ACC112 (cell line): ENCODE data around the gene TMTC1.

Experiments
- H2AFZ ChIP-seq: fragments of 200-600 bp; sonication (generic); one replicate; pipeline ENCODE4 v1.6.0; 2017; ENCODE audit warnings: antibody characterized with exemption, low read length; ENCODE audit not compliant: unreplicated experiment
- H3K27ac ChIP-seq: fragments of 200-600 bp; sonication (generic); 2 replicates; pipeline ENCODE4 v1.5.1; 2014; ENCODE audit warnings: low read depth, mild to moderate bottlenecking, antibody characterized with exemption, low read length, moderate library complexity
- H3K27me3 ChIP-seq: fragments of 200-600 bp; sonication (generic); 2 replicates; pipeline ENCODE4 v1.6.1; 2014; ENCODE audit warnings: mild to moderate bottlenecking, antibody characterized with exemption, low read length, moderate library complexity, mixed read lengths; ENCODE audit not compliant: insufficient read depth
- H3K36me3 ChIP-seq: fragments of 200-600 bp; sonication (generic); 2 replicates; pipeline ENCODE4 v1.6.1; 2016; ENCODE audit warnings: mild to moderate bottlenecking, antibody characterized with exemption, low read length, moderate library complexity, mixed read lengths; ENCODE audit not compliant: insufficient read depth
- H3K4me1 ChIP-seq: fragments of 200-600 bp; sonication (generic); one replicate; pipeline ENCODE4 v1.6.1; 2016; ENCODE audit warnings: low read length, mixed read lengths; ENCODE audit not compliant: insufficient read depth, unreplicated experiment, control insufficient read depth
- H3K4me3 ChIP-seq: fragments of 200-600 bp; sonication (generic); 2 replicates; pipeline ENCODE4 v1.5.1; 2014; ENCODE audit warnings: mild to moderate bottlenecking, low read depth, low read length
- H3K79me2 ChIP-seq: fragments of 200-600 bp; sonication (generic); one replicate; pipeline ENCODE4 v1.6.0; 2016; ENCODE audit warnings: low read length; ENCODE audit not compliant: control insufficient read depth, unreplicated experiment, insufficient read depth

The TMTC1 gene

GRCh38 chr12:29714966-29715365 is 68.8 kb downstream of the TMTC1 start:
- no peak overlapping the region for H2AFZ ChIP-seq
- H3K4me3 ChIP-seq: no peak overlapping the region
- H3K27ac ChIP-seq: peak overlapping the region; percentile 90
- peaks cover 54% of the 10 kb centered on the region for H3K79me2 ChIP-seq
- peaks cover 13% of the 10 kb centered on the region for H3K36me3 ChIP-seq
- no peaks in the 10 kb centered on the region for H3K27me3 ChIP-seq
- peaks cover 59% of the 10 kb centered on the region for H3K4me1 ChIP-seq

GRCh38 chr12:29713729-29714128 is 70.0 kb downstream of the TMTC1 start:
- peaks cover 47% of the 10 kb centered on the region for H3K79me2 ChIP-seq
- H3K4me1 ChIP-seq: peaks cover 58% of the 10 kb centered on the region
- H3K27me3 ChIP-seq: no peaks in the 10 kb centered on the region
- peak overlapping the region; percentile 1; the same call in 1 of the 2 replicates for H3K4me3 ChIP-seq
- H2AFZ ChIP-seq: no peak overlapping the region
- peak overlapping the region; percentile 90 for H3K27ac ChIP-seq
- H3K36me3 ChIP-seq: peaks cover 5% of the 10 kb centered on the region; the same call in 1 of the 2 replicates

GRCh38 chr12:29711381-29711780 is 72.4 kb downstream of the TMTC1 start:
- Histone ChIP-seq H3K79me2 (peaks cover 46% of the 10 kb centered on the region), H3K27me3 (no peaks in the 10 kb centered on the region), H3K4me1 (peaks cover 50% of the 10 kb centered on the region)

GRCh38 chr12:29710104-29710503 is 73.6 kb downstream of the TMTC1 start:
- no peak overlapping the region for H2AFZ ChIP-seq
- H3K36me3 ChIP-seq: peaks cover 7% of the 10 kb centered on the region; the same call in 1 of the 2 replicates
- H3K27me3 ChIP-seq: no peaks in the 10 kb centered on the region
- H3K4me3 ChIP-seq: no peak overlapping the region
- H3K79me2 ChIP-seq: peaks cover 43% of the 10 kb centered on the region
- no peak overlapping the region for H3K27ac ChIP-seq
- H3K4me1 ChIP-seq: peaks cover 45% of the 10 kb centered on the region

More at GRCh38 chr12:29711381-29711780, 72.4 kb downstream of the TMTC1 start:
- Histone ChIP-seq H2AFZ (no peak overlapping the region), H3K4me3 (no peak overlapping the region), H3K27ac (no peak overlapping the region), H3K36me3 (peaks cover 5% of the 10 kb centered on the region; the same call in 1 of the 2 replicates)

GRCh38 chr12:29709496-29710040 is 74.2 kb downstream of the TMTC1 start:
- no peak overlapping the region for H3K27ac ChIP-seq

GRCh38 chr12:29709054-29709453 is 74.7 kb downstream of the TMTC1 start:
- Histone ChIP-seq H3K36me3 (peaks cover 18% of the 10 kb centered on the region), H3K27ac (no peak overlapping the region), H3K4me1 (peaks cover 37% of the 10 kb centered on the region), H3K79me2 (peaks cover 38% of the 10 kb centered on the region), H3K4me3 (no peak overlapping the region), H2AFZ (no peak overlapping the region), H3K27me3 (no peaks in the 10 kb centered on the region)

More at GRCh38 chr12:29709496-29710040, 74.2 kb downstream of the TMTC1 start:
- Histone ChIP-seq H3K4me3 (no peak overlapping the region), H3K4me1 (peaks cover 40% of the 10 kb centered on the region), H3K79me2 (peaks cover 43% of the 10 kb centered on the region), H3K36me3 (peaks cover 13% of the 10 kb centered on the region), H3K27me3 (no peaks in the 10 kb centered on the region), H2AFZ (no peak overlapping the region)

- Histone ChIP-seq H3K4me3 (no peak overlapping the region), H3K27me3 (no peaks in the 10 kb centered on the region), H3K79me2 (peaks cover 32% of the 10 kb centered on the region), H3K4me1 (peaks cover 29% of the 10 kb centered on the region), H3K27ac (no peak overlapping the region), H2AFZ (no peak overlapping the region), H3K36me3 (peaks cover 25% of the 10 kb centered on the region)
Measured at GRCh38 chr12:29707846-29708245, 75.9 kb downstream of the TMTC1 start.

- Histone ChIP-seq H3K4me3 (no peak overlapping the region), H3K27ac (no peak overlapping the region), H3K27me3 (no peaks in the 10 kb centered on the region), H2AFZ (no peak overlapping the region), H3K79me2 (peaks cover 27% of the 10 kb centered on the region), H3K4me1 (peaks cover 25% of the 10 kb centered on the region), H3K36me3 (peaks cover 30% of the 10 kb centered on the region)
Measured at GRCh38 chr12:29706311-29706710, 77.4 kb downstream of the TMTC1 start.

- no peaks in the 10 kb centered on the region for H3K27me3 ChIP-seq
Measured at GRCh38 chr12:29703528-29703927, 80.2 kb downstream of the TMTC1 start.

GRCh38 chr12:29702972-29703371 is 80.8 kb downstream of the TMTC1 start:
- Histone ChIP-seq H3K79me2 (peaks cover 11% of the 10 kb centered on the region), H3K27me3 (no peaks in the 10 kb centered on the region), H2AFZ (no peak overlapping the region), H3K36me3 (peaks cover 29% of the 10 kb centered on the region), H3K4me1 (peaks cover 16% of the 10 kb centered on the region), H3K27ac (no peak overlapping the region), H3K4me3 (no peak overlapping the region)

More at GRCh38 chr12:29703528-29703927, 80.2 kb downstream of the TMTC1 start:
- Histone ChIP-seq H3K79me2 (peaks cover 16% of the 10 kb centered on the region), H3K27ac (no peak overlapping the region), H3K4me3 (no peak overlapping the region), H2AFZ (no peak overlapping the region), H3K36me3 (peaks cover 32% of the 10 kb centered on the region), H3K4me1 (peaks cover 16% of the 10 kb centered on the region)

- Histone ChIP-seq H2AFZ (no peak overlapping the region), H3K36me3 (peaks cover 29% of the 10 kb centered on the region), H3K27ac (no peak overlapping the region), H3K4me3 (no peak overlapping the region), H3K27me3 (no peaks in the 10 kb centered on the region), H3K79me2 (peaks cover 7% of the 10 kb centered on the region), H3K4me1 (peaks cover 16% of the 10 kb centered on the region)
Measured at GRCh38 chr12:29702222-29702621, 81.5 kb downstream of the TMTC1 start.
